Measurements from ENCODE around the gene ATE1.
"Not testable (repeated sequence)": the region's sequence is repeated elsewhere in the genome, so short reads cannot be mapped to it uniquely, and the experiment has no call there.

Gene ATE1

GRCh38 chr10:121774813-121775212 is 153.0 kb downstream of the ATE1 start:
- DNase-seq: no peak

GRCh38 chr10:121774404-121774803 is 153.4 kb downstream of the ATE1 start:
- no peak for DNase-seq

GRCh38 chr10:121772884-121773283 is 154.9 kb downstream of the ATE1 start:
- DNase-seq: no peak

- DNase-seq: no peak
These were observed 155.4 kb downstream of the ATE1 start for GRCh38 chr10:121772406-121772805.

GRCh38 chr10:121771966-121772365 is 155.9 kb downstream of the ATE1 start:
- no peak for DNase-seq

- no peak for DNase-seq
These were observed 161.4 kb downstream of the ATE1 start for GRCh38 chr10:121766426-121766825.

GRCh38 chr10:121765204-121765603 is 162.6 kb downstream of the ATE1 start:
- no peak for DNase-seq

- DNase-seq: no peak
These were observed 163.4 kb downstream of the ATE1 start for GRCh38 chr10:121764233-121764942.

- not testable (repeated sequence) for DNase-seq
These were observed 170.6 kb downstream of the ATE1 start for GRCh38 chr10:121757241-121757640.

GRCh38 chr10:121755496-121755895 is 172.3 kb downstream of the ATE1 start:
- DNase-seq: not testable (repeated sequence)

GRCh38 chr10:121754666-121755065 is 173.2 kb downstream of the ATE1 start:
- no peak for DNase-seq

GRCh38 chr10:121753726-121754476 is 173.9 kb downstream of the ATE1 start:
- DNase-seq: no peak

GRCh38 chr10:121751191-121751760 is 176.6 kb downstream of the ATE1 start:
- no peak for DNase-seq

GRCh38 chr10:121747163-121747775 is 180.6 kb downstream of the ATE1 start:
- no peak for DNase-seq

GRCh38 chr10:121741248-121741792 is 186.5 kb downstream of the ATE1 start:
- DNase-seq: no peak

GRCh38 chr10:121740069-121740468 is 187.8 kb downstream of the ATE1 start:
- no peak for DNase-seq

- no peak for DNase-seq
These were observed 188.7 kb downstream of the ATE1 start for GRCh38 chr10:121739114-121739513.

- DNase-seq: no peak
These were observed 191.3 kb downstream of the ATE1 start for GRCh38 chr10:121736315-121737130.

GRCh38 chr10:121735263-121735662 is 192.6 kb downstream of the ATE1 start:
- DNase-seq: no peak

GRCh38 chr10:121734589-121735045 is 193.2 kb downstream of the ATE1 start:
- DNase-seq: no peak

- no peak for DNase-seq
These were observed 195.0 kb downstream of the ATE1 start for GRCh38 chr10:121732656-121733445.
